ENCODE measurements around the gene TXNDC15.
"Not testable (repeated sequence)": the region's sequence is repeated elsewhere in the genome, so short reads cannot be mapped to it uniquely, and the experiment has no call there.

Gene TXNDC15

DNA sequence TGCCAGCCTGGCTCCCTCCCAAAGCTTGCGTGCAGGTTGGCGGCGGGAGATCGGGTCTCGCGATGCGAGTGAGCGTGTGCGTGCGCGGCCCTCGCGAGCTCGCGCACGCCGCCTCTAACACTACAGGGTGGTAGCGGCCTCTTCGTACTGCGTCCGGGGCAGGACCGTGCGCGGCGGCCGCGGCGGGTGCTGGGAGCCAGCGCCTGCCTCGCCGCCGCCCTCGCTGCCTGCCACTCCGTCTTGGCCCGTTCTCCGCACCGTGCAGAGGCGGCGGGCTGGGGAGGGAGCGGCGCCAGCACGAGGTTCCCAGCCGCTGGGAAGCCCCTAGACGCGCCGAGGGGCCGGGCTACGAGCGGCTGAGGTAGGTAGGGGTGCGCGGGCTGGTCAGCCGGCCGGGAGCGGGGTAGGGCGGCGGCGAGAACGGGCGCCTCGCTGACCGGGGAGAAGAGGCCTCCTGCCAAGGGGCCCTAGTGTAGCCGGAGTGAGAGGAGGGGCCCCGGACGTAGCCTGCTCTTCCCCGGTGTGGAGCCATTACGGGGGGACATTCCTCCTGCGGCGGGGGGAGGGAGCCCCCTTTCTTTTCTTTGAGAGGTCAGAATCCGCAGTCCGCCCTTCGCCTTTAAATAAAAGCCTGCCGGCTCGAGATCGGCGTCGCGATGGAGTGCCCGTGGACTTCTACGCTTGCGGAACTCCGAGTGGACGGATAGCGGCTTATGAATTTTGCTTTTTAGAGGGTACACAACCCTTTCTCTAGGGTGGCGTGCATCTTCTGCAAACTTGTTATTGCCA lies 28.1 kb upstream of the TXNDC15 start, which contains the start of gene C5orf24:
Gene C5orf24, plus strand, starts transcription at position 117 of the 789 bp plus-strand sequence. CDS start 8,933 bp downstream, outside the sequence.
- Histone ChIP-seq H3K9me2 (replicated peaks; ENCODE audit: control insufficient read depth, low read length) (no peaks in the 10 kb centered on the region), H3K79me2 (ENCODE audit: control insufficient read depth, low read length) (peaks cover 56% of the 10 kb centered on the region), H3F3A (ENCODE audit: control insufficient read depth, insufficient read depth) (peaks cover 11% of the 10 kb centered on the region; the same call in 1 of the 2 replicates), H3K4me1 (ENCODE audit: control insufficient read depth, low read length) (peaks cover 20% of the 10 kb centered on the region), H4K20me1 (ENCODE audit: control insufficient read depth, insufficient read depth, low read depth, low read length) (no peaks in the 10 kb centered on the region), H3K27me3 (ENCODE audit: control insufficient read depth, low read length) (no peaks in the 10 kb centered on the region), H3K4me3 (ENCODE audit: low read length) (peak within 1 kb of the TSS; percentile 91), H3K4me2 (ENCODE audit: low read length) (peak within 1 kb of the TSS; percentile 82), H3K27ac (ENCODE audit: low read depth, low read length) (peak within 1 kb of the TSS; percentile 86), H3K36me3 (ENCODE audit: control insufficient read depth, low read length) (peaks cover 46% of the 10 kb centered on the region), H3K9me3 (ENCODE audit: control insufficient read depth, insufficient read depth, low read length) (no peaks in the 10 kb centered on the region)
- TF ChIP-seq, protein P1, sequence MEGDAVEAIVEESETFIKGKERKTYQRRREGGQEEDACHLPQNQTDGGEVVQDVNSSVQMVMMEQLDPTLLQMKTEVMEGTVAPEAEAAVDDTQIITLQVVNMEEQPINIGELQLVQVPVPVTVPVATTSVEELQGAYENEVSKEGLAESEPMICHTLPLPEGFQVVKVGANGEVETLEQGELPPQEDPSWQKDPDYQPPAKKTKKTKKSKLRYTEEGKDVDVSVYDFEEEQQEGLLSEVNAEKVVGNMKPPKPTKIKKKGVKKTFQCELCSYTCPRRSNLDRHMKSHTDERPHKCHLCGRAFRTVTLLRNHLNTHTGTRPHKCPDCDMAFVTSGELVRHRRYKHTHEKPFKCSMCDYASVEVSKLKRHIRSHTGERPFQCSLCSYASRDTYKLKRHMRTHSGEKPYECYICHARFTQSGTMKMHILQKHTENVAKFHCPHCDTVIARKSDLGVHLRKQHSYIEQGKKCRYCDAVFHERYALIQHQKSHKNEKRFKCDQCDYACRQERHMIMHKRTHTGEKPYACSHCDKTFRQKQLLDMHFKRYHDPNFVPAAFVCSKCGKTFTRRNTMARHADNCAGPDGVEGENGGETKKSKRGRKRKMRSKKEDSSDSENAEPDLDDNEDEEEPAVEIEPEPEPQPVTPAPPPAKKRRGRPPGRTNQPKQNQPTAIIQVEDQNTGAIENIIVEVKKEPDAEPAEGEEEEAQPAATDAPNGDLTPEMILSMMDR (IDR thresholded peaks at IDR 0.05; ENCODE audit: low read depth, low read length, poor library complexity, severe bottlenecking): no peak
- no peak for TF ChIP-seq EZH2phosphoT487 (IDR thresholded peaks at IDR 0.05; ENCODE audit: borderline replicate concordance, low read length)

DNA sequence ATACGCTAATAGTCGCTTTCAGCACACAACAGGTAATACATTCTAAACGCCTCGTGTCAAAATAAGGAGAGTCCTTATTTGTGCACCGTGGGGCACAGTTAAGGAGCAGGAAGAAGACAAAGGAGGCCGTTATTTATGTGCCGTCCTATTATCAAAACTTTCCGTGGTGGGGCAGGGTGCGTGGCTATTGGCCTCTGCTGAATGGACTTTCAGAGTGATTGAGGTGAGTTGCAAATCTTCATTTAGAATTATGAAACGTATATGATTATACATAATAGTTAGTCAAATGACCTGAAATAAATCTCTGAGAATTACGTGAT lies 27.6 kb upstream of the TXNDC15 start:
- Histone ChIP-seq H3K27me3 (ENCODE audit: control insufficient read depth, low read length) (no peaks in the 10 kb centered on the region), H3K4me1 (ENCODE audit: control insufficient read depth, low read length) (peaks cover 22% of the 10 kb centered on the region), H3K9me2 (replicated peaks; ENCODE audit: control insufficient read depth, low read length) (no peaks in the 10 kb centered on the region), H3K4me3 (ENCODE audit: low read length) (peak overlapping the region; percentile 91), H3K79me2 (ENCODE audit: control insufficient read depth, low read length) (peaks cover 61% of the 10 kb centered on the region), H4K20me1 (ENCODE audit: control insufficient read depth, insufficient read depth, low read depth, low read length) (peaks cover 2% of the 10 kb centered on the region; the same call in 1 of the 2 replicates), H3F3A (ENCODE audit: control insufficient read depth, insufficient read depth) (peaks cover 11% of the 10 kb centered on the region; the same call in 1 of the 2 replicates), H3K4me2 (ENCODE audit: low read length) (peak overlapping the region; percentile 82), H3K27ac (ENCODE audit: low read depth, low read length) (peak overlapping the region; percentile 86), H3K9me3 (ENCODE audit: control insufficient read depth, insufficient read depth, low read length) (no peaks in the 10 kb centered on the region), H3K36me3 (ENCODE audit: control insufficient read depth, low read length) (peaks cover 52% of the 10 kb centered on the region)
- TF ChIP-seq, protein P1 (IDR thresholded peaks at IDR 0.05; ENCODE audit: low read depth, low read length, poor library complexity, severe bottlenecking): no peak
- no peak for TF ChIP-seq EZH2phosphoT487 (IDR thresholded peaks at IDR 0.05; ENCODE audit: borderline replicate concordance, low read length)

DNA sequence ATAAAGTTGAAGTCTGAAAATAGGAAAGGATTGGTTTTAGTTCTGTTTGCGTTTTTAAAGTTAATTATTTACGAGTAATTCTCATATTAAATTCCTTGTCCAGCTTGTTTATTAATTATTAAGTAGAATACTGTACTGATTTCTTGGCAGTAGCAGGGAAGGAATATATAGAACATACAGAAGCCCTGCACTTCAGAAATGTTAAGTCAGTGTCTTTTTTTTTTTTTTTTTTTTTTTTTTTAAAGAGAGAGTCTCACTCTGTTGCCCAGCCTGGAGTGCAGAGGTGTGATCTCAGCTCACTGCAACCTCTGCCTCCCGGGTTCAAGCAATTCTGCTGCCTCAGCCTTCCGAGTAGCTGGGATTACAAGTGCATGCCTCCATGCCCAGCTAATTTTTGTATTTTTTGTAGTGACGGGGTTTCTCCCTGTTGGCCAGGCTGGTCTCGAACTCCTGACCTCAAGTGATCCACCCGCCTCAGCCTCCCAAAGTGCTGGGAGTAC lies 24.7 kb upstream of the TXNDC15 start:
- H3K4me1 ChIP-seq (ENCODE audit: control insufficient read depth, low read length): peaks cover 22% of the 10 kb centered on the region
- H3F3A ChIP-seq (ENCODE audit: control insufficient read depth, insufficient read depth); H3K4me2 ChIP-seq (ENCODE audit: low read length); H3K9me2 ChIP-seq (replicated peaks; ENCODE audit: control insufficient read depth, low read length); H3K4me3 ChIP-seq (ENCODE audit: low read length); H4K20me1 ChIP-seq (ENCODE audit: control insufficient read depth, insufficient read depth, low read depth, low read length); H3K9me3 ChIP-seq (ENCODE audit: control insufficient read depth, insufficient read depth, low read length); H3K27me3 ChIP-seq (ENCODE audit: control insufficient read depth, low read length); H3K27ac ChIP-seq (ENCODE audit: low read depth, low read length): not testable (repeated sequence)
- peaks cover 76% of the 10 kb centered on the region for H3K36me3 ChIP-seq (ENCODE audit: control insufficient read depth, low read length)
- peaks cover 87% of the 10 kb centered on the region for H3K79me2 ChIP-seq (ENCODE audit: control insufficient read depth, low read length)

DNA sequence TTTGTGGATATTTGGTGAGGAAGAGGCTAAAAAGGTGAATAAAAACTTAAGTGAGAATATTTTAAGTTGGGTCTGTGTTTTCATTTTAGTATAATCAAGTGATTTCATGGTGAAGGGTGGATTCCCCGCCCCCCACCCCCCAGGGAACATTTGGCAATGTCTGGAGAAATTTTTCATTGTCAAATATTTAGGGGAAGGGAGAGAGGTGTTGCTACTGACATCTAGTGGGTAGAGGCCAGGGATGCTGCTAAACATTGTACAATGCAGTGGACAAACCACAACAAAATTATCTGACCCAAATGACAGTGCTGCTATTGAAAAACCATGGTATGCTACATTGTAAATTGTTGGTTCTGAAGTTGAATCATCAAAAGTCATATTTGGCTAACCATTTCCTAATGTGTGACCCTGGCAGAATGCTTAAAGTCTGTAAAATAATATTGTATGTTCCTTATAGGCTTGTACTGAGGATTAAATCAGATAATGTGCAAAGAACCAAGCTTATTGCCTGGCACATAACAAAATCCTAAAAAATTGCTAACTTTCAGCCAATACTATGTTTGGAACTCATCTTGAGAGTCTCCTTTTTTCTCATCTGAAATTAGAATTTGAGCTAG lies 22.8 kb upstream of the TXNDC15 start:
- H3K36me3 ChIP-seq (ENCODE audit: control insufficient read depth, low read length): peaks cover 85% of the 10 kb centered on the region
- H3K4me3 ChIP-seq (ENCODE audit: low read length): no peak overlapping the region
- peaks cover 90% of the 10 kb centered on the region for H3K79me2 ChIP-seq (ENCODE audit: control insufficient read depth, low read length)
- no peaks in the 10 kb centered on the region for H3K27me3 ChIP-seq (ENCODE audit: control insufficient read depth, low read length)
- H4K20me1 ChIP-seq (ENCODE audit: control insufficient read depth, insufficient read depth, low read depth, low read length): peaks cover 10% of the 10 kb centered on the region; the same call in 1 of the 2 replicates
- H3K4me2 ChIP-seq (ENCODE audit: low read length): no peak overlapping the region
- no peaks in the 10 kb centered on the region for H3K9me2 ChIP-seq (replicated peaks; ENCODE audit: control insufficient read depth, low read length)
- H3F3A ChIP-seq (ENCODE audit: control insufficient read depth, insufficient read depth): peaks cover 9% of the 10 kb centered on the region
- peaks cover 13% of the 10 kb centered on the region for H3K4me1 ChIP-seq (ENCODE audit: control insufficient read depth, low read length)
- no peaks in the 10 kb centered on the region for H3K9me3 ChIP-seq (ENCODE audit: control insufficient read depth, insufficient read depth, low read length)
- H3K27ac ChIP-seq (ENCODE audit: low read depth, low read length): no peak overlapping the region
- TF ChIP-seq, protein P1 (IDR thresholded peaks at IDR 0.05; ENCODE audit: low read depth, low read length, poor library complexity, severe bottlenecking): peak; percentile 61
- no peak for TF ChIP-seq EZH2phosphoT487 (IDR thresholded peaks at IDR 0.05; ENCODE audit: borderline replicate concordance, low read length)

DNA sequence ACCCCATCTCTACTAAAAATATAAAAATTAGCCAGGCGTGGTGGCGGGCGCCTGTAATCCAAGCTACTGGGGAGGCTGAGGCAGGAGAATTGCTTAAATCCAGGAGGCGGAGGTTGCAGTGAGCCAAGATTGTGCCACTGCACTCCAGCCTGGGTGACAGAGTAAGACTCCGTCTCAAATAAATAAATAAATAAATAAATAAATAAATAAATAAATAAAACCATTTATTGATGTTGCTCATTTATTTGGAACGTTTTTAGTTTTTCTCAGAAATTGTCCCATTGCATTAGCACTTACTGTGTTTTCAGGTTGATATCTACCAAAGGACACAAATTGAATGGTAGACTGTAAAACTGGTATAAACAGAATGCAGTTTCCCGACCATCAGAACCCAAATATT lies 17.7 kb upstream of the TXNDC15 start:
- peaks cover 27% of the 10 kb centered on the region for H3F3A ChIP-seq (ENCODE audit: control insufficient read depth, insufficient read depth)
- H3K4me1 ChIP-seq (ENCODE audit: control insufficient read depth, low read length); H3K4me2 ChIP-seq (ENCODE audit: low read length); H3K27ac ChIP-seq (ENCODE audit: low read depth, low read length); H3K27me3 ChIP-seq (ENCODE audit: control insufficient read depth, low read length); H3K9me3 ChIP-seq (ENCODE audit: control insufficient read depth, insufficient read depth, low read length); H3K4me3 ChIP-seq (ENCODE audit: low read length); H3K9me2 ChIP-seq (replicated peaks; ENCODE audit: control insufficient read depth, low read length): not testable (repeated sequence)
- H3K79me2 ChIP-seq (ENCODE audit: control insufficient read depth, low read length): peaks cover 48% of the 10 kb centered on the region
- H3K36me3 ChIP-seq (ENCODE audit: control insufficient read depth, low read length): peaks cover 84% of the 10 kb centered on the region
- H4K20me1 ChIP-seq (ENCODE audit: control insufficient read depth, insufficient read depth, low read depth, low read length): peaks cover 11% of the 10 kb centered on the region; the same call in 1 of the 2 replicates
